ENCODE data around the gene EGFR. TPM values are rescaled to one million over a fixed set of nuclear protein-coding genes. Genes with fewer than 3 reads are reported as not detected.
A peak's percentile ranks its signal among the peaks of the same experiment; 100 is the strongest.

The EGFR gene
- total RNA-seq, 2 donors from 2014 or later, result 21.1 to 22.5 TPM

DNA sequence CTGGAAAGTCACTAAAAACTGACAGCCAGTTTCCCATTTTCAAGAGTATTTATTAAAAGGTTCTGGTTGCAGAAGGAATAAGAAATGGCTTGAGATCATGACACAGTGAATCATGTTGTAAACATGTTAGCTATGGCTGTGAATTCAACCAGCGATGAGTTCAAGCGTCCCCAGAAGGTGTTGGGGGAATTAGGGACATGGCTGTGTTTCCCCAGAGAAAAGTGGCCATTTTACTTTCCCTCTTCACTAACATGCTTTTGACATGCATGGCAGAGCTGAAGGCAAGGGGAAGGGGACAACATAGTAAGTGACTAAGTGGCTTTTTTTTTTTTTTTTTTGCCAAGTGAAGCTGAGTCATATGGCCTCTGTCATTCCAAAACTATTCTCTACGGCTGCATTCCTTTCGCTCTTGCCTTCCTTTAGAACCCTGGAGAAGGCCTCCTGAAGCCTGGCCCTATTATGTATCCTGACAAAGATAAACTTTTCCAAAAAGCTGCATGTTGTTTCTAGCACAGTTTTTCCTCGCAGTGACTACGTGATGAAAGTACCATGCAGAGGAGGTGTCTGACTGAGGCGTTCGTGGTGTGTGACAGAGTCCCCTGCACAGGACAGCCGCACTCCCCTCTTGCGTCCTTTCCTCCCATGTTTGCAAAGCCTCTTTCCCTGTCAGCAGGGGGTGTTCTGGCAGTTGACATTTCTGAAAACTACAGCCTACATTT, 46.9 kb downstream of the EGFR start:
- no peaks in the 10 kb centered on the region for H3K9me3 ChIP-seq
- peak in 1 of 2 donors; percentile 36 for TF ChIP-seq CTCF (IDR thresholded peaks at IDR 0.05)
- H3K4me1 ChIP-seq, result peaks cover 0 to 53% of the 10 kb centered on the region in 2 donors
- no peaks in the 10 kb centered on the region for H3K27me3 ChIP-seq
- H3K4me3 ChIP-seq, result no peak overlapping the region
- no peak for DNase-seq (ENCODE audit: low spot score)
- peak overlapping the region; percentile 72 to 73 for H3K27ac ChIP-seq
- H3K36me3 ChIP-seq, result no peaks in the 10 kb centered on the region

DNA sequence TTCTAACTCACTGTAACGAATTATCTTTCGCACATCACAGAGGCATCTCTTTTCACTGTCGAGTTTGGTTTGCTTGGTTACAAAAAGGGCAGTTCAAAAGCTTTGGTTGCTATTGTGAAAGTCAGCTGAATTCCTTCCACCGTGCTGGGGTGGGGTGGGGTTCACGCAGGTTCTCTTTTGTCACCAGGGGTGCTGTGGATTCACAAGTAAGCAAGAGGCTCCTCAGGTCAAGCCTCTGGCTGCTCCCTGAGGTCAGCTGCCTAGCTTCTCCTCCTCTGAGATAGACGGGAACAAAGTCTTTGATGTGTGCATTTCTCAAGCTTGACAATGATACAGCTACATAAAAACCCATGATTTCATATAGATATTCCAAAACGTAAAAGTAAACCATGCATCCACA, 47.7 kb downstream of the EGFR start:
- Histone ChIP-seq H3K9me3 (no peaks in the 10 kb centered on the region), H3K27ac (peak overlapping the region; percentile 72 to 73), H3K4me3 (no peak overlapping the region), H3K4me1 (peaks cover 0 to 53% of the 10 kb centered on the region in 2 donors), H3K27me3 (no peaks in the 10 kb centered on the region), H3K36me3 (no peaks in the 10 kb centered on the region)
- no peak for DNase-seq (ENCODE audit: low spot score)
- TF ChIP-seq CTCF (IDR thresholded peaks at IDR 0.05), result no peak

- Histone ChIP-seq H3K9me3 (no peaks in the 10 kb centered on the region), H3K4me3 (no peak overlapping the region), H3K4me1 (peaks cover 0 to 53% of the 10 kb centered on the region in 2 donors), H3K27me3 (no peaks in the 10 kb centered on the region), H3K27ac (peak overlapping the region; percentile 72 to 73), H3K36me3 (no peaks in the 10 kb centered on the region)
- DNase-seq (ENCODE audit: low spot score), result no peak
- no peak for TF ChIP-seq CTCF (IDR thresholded peaks at IDR 0.05)
Measured at GRCh38 chr7:55066938-55067337, 48.1 kb downstream of the EGFR start.

DNA sequence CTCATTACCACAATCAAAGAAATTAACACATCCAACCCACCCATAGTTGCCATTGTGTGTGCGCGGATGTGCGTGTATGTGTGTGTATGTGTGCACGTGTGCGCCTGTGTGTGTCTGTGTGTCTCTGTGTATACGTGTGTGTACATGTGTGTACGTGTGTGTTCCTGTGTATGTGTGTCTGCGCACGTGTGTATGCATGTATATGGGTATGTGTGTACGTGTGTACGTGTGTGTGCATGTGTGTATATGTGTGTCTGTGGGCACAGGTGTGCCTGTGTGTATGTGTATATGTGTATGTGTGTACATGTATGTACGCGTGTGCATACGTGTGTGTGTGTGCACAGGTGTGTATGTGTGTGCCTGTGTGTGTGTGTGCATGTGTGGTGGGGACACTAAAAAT, 48.9 kb downstream of the EGFR start:
- Histone ChIP-seq H3K4me1 (peaks cover 0 to 54% of the 10 kb centered on the region in 2 donors), H3K27me3 (no peaks in the 10 kb centered on the region), H3K27ac (no peak overlapping the region), H3K36me3 (no peaks in the 10 kb centered on the region), H3K4me3 (no peak overlapping the region), H3K9me3 (no peaks in the 10 kb centered on the region)
- TF ChIP-seq CTCF (IDR thresholded peaks at IDR 0.05), result no peak
- no peak for DNase-seq (ENCODE audit: low spot score)

- Histone ChIP-seq H3K36me3 (no peaks in the 10 kb centered on the region), H3K4me3 (no peak overlapping the region), H3K9me3 (no peaks in the 10 kb centered on the region), H3K27me3 (no peaks in the 10 kb centered on the region), H3K27ac (no peak overlapping the region), H3K4me1 (peaks cover 0 to 65% of the 10 kb centered on the region in 2 donors)
- no peak for DNase-seq (ENCODE audit: low spot score)
- no peak for TF ChIP-seq CTCF (IDR thresholded peaks at IDR 0.05)
Measured at GRCh38 chr7:55069271-55069792, 50.5 kb downstream of the EGFR start.
